GM18873 (cell line): ENCODE measurements around the gene MBNL1.
"Not testable (repeated sequence)": the region's sequence is repeated elsewhere in the genome, so short reads cannot be mapped to it uniquely, and the experiment has no call there.

Source experiments
- ATAC-seq: cut with Tn5 transposase; IDR thresholded peaks from one replicate; pipeline ENCODE4 v1.9.1; 2021; ENCODE audit warnings: mild to moderate bottlenecking, moderate library complexity, moderate number of reproducible peaks; ENCODE audit not compliant: unreplicated experiment, low FRiP score

MBNL1 gene

GRCh38 chr3:152434142-152434541 is 165.4 kb downstream of the MBNL1 start:
- ATAC-seq = no peak

DNA sequence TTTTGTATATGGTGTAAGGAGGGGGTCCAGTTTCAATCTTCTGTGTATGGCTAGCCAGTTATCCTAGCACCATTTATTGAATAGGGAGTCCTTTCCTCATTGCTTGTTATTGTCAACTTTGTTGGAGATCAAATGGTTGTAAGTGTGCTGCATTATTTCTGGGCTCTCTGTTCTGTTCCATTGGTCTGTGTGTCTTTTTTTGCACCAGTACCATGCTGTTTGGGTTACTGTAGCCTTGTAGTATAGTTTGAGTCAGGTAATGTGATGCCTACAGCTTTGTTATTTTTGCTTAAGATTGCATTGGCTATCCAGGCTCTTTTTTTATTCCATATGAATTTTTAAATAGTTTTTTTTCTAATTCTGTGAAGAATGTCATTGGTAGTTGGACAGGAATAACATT is 166.5 kb downstream of the MBNL1 start:
- ATAC-seq = not testable (repeated sequence)

DNA sequence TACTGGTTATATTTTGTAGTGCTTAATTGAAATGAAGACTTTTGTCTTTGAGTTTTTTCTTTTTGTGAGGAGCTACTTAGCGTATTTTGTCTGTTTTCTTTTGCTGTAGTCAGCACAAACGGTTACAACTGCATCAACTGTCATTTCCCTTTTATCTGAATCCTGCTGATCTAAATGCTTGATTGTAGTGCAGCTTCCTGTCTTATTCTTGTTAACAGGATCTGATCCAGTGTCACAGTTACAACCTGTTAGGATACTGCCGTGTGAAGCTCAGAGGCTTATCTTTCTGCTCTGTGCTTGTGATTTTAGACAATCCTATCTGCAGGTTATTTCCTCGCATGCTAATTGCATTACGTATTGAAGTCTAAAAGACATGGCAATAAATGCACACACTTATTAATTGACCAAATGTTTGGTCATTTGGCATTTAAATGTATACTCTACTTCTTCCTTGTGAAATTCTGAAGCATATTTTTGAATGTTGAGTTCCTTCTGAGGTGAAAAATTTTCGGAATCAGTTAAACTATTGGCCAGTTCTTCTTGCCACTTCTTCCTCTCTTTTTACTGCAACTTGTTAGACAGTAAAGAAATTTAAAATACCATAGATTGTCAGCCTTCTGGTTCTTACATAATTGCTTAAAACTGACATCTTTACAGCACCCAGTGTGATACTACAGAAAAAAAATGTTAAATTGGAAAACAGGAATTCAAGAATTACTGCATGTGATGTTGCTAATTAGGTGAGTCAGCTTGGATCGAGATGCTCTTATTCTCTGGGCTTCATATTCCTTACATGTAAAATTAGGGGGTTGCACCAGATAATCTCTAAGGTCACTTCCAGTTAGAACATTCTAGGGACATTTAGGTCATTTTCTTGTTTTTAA is 168.2 kb downstream of the MBNL1 start:
- no peak for ATAC-seq

- no peak for ATAC-seq
Observed at GRCh38 chr3:152438181-152438580, 169.5 kb downstream of the MBNL1 start.

GRCh38 chr3:152438706-152439105 is 170.0 kb downstream of the MBNL1 start:
- no peak for ATAC-seq

DNA sequence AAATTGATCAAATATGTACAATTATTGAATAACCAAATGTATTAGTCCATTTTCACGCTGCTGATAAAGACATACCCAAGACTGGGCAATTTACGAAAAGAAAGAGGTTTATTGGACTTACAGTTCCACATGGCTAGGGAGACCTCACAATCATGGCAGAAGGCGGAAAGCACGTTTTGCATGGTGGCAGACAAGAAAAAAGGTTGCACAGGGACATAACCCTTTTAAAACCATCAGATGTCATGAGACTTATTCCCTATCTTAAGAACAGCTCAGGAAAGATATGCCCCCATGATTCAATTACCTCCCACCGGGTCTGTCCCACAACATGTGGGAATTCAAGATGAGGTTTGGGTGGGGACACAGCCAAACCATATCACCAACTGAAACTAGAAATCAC is 171.5 kb downstream of the MBNL1 start:
- not testable (repeated sequence) for ATAC-seq

- no peak for ATAC-seq
Observed at GRCh38 chr3:152443212-152444023, 174.7 kb downstream of the MBNL1 start.

DNA sequence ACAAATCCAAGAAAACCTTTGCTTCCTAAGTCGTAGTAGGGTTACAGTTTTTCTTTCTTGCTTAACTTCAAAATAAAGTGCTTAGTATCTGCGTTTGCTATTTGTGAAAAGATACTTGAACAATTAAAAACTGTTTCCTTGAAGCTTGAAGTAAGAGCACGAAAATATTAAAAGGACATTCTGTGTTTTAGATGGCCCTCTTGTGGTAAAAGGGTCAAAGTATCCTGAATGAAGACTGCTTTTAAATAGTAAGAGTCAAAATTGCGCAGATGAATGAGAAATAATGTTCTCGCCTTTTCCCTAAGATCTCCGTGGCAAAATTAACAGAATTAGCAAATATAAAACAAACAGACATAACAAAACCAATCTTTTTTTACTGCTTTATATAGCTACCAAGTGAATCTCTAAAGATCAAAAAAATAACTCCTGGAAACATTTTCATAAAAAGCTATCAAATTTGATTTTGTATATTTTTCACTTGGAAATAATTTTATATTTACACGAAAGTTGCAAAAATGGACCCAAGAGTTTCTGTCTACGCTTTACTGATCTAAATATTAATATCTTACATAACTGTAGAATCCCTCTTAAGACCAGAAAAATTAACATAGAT is 175.4 kb downstream of the MBNL1 start:
- no peak for ATAC-seq

GRCh38 chr3:152445212-152445611 is 176.5 kb downstream of the MBNL1 start:
- ATAC-seq = no peak

GRCh38 chr3:152446495-152446894 is 177.8 kb downstream of the MBNL1 start:
- ATAC-seq = no peak

DNA sequence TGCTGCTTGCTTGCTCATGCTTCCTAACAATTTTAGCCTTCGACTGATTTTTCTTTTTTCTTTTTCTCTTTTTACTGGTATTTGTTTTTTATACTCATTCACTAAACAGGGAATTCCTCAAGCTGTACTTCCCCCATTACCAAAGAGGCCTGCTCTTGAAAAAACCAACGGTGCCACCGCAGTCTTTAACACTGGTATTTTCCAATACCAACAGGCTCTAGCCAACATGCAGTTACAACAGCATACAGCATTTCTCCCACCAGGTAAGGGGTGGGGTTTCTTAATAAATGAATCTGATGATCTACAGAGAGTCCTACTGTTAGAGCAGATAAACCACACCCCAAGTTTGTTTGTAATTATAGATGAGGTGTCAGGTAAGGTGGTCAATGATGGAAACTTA is 178.8 kb downstream of the MBNL1 start:
- ATAC-seq = no peak

DNA sequence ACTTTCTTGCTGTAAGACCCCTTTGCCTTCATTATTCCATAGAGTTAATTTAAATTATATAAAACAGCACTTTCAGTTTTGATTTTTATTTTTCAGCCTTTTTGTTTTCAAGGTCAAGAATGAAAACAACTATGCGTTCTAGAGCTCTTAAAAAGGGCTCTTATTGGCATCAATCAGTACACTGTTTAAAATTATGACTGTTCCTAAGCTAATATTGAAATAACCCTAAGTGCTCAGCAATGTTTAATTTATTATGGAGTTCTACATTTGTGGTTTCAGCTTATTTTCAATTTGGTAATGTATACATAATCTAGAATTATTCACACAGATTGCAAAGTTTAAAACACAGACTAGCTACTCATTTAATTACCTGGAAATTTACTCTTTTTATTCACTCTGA is 179.4 kb downstream of the MBNL1 start:
- ATAC-seq = no peak

DNA sequence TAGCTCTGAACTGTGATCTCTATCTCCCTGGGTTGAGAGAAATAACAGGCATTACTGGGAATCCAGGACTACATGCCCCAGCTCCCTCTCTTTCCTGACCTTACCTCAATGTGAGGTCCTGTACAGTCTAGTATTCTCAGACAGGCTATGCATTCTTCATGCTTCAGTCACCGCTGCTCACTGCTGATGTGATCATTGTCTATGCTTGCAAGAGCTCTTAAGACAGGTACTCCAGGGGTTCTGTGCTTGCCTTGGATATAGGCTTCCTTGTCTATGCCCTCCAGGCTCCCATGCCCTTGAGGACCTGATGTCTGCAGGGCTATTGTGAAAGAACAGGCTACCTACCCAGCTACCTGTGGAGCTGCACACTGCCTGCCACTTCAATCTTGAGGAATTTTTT is 183.6 kb downstream of the MBNL1 start:
- ATAC-seq = no peak

GRCh38 chr3:152454076-152454875 is 185.5 kb downstream of the MBNL1 start:
- ATAC-seq = no peak

GRCh38 chr3:152455989-152456388 is 187.3 kb downstream of the MBNL1 start:
- ATAC-seq = no peak

- ATAC-seq = no peak
Observed at GRCh38 chr3:152457500-152458375, 189.0 kb downstream of the MBNL1 start.

- no peak for ATAC-seq
Observed at GRCh38 chr3:152458376-152459117, 189.8 kb downstream of the MBNL1 start.

GRCh38 chr3:152459118-152459515 is 190.4 kb downstream of the MBNL1 start:
- no peak for ATAC-seq

- ATAC-seq = no peak
Observed at GRCh38 chr3:152459572-152459971, 190.8 kb downstream of the MBNL1 start.
